Measurements from ENCODE around the gene ARPC4.

Gene ARPC4

GRCh38 chr3:9786209-9786739 lies 6.6 kb upstream of the ARPC4 start:
- Histone ChIP-seq H3K4me2 (ENCODE audit: low read length) (no peak overlapping the region), H4K20me1 (ENCODE audit: insufficient read depth, low read length) (no peaks in the 10 kb centered on the region), H3K27ac (ENCODE audit: low read length) (no peak overlapping the region), H3K36me3 (replicated peaks; ENCODE audit: low read depth, low read length) (peaks cover 61% of the 10 kb centered on the region), H3K4me3 (ENCODE audit: low read length) (no peak overlapping the region), H3K27me3 (ENCODE audit: low read depth, low read length) (no peaks in the 10 kb centered on the region), H3K79me2 (ENCODE audit: low read length) (peaks cover 7% of the 10 kb centered on the region; the same call in 1 of the 2 replicates), H3K9ac (ENCODE audit: low read length) (no peak overlapping the region), H3K4me1 (ENCODE audit: low read length) (peaks cover 9% of the 10 kb centered on the region), H3K9me3 (ENCODE audit: insufficient read depth, low read length) (no peaks in the 10 kb centered on the region), H2AFZ (ENCODE audit: low read depth, low read length) (no peak overlapping the region)
- TF ChIP-seq CTCF (IDR thresholded peaks at IDR 0.05; ENCODE audit: low read depth, low read length) (no peak), EZH2phosphoT487 (IDR thresholded peaks at IDR 0.05; ENCODE audit: low read depth) (no peak)

GRCh38 chr3:9786825-9787669 lies 5.8 kb upstream of the ARPC4 start:
- no peaks in the 10 kb centered on the region for H3K27me3 ChIP-seq (ENCODE audit: low read depth, low read length)
- TF ChIP-seq CTCF (IDR thresholded peaks at IDR 0.05; ENCODE audit: low read depth, low read length) = peak; percentile 49
- no peak for TF ChIP-seq EZH2phosphoT487 (IDR thresholded peaks at IDR 0.05; ENCODE audit: low read depth)
- H3K27ac ChIP-seq (ENCODE audit: low read length) = 0 out of 2 replicates have a peak overlapping the region, but pooled peaks have one; percentile 22
- no peak overlapping the region for H2AFZ ChIP-seq (ENCODE audit: low read depth, low read length)
- H3K9me3 ChIP-seq (ENCODE audit: insufficient read depth, low read length) = no peaks in the 10 kb centered on the region
- H3K4me2 ChIP-seq (ENCODE audit: low read length) = no peak overlapping the region
- H3K9ac ChIP-seq (ENCODE audit: low read length) = no peak overlapping the region
- peaks cover 15% of the 10 kb centered on the region for H3K4me1 ChIP-seq (ENCODE audit: low read length)
- peaks cover 58% of the 10 kb centered on the region for H3K36me3 ChIP-seq (replicated peaks; ENCODE audit: low read depth, low read length)
- peaks cover 14% of the 10 kb centered on the region for H3K79me2 ChIP-seq (ENCODE audit: low read length)
- H4K20me1 ChIP-seq (ENCODE audit: insufficient read depth, low read length) = no peaks in the 10 kb centered on the region
- H3K4me3 ChIP-seq (ENCODE audit: low read length) = no peak overlapping the region

DNA sequence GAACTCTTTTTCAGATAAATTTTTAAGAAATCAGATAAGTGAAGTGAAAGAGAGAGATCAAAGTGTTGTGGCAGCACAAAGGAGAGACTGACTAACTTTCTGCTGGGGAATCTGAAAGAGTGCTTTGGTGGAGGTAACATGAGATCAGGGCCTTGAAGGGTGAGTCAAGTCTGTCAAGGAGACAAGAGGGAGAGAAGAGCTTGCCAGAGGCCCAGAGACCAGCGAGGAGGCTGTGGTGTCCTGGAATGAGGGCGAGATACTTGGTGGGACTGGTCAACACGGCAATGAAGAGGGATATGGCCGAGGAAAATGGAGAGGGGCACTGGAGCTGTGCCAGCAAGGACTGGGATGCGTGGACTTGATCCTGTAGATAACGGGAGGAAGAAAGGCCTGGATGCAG lies 5.2 kb upstream of the ARPC4 start:
- Histone ChIP-seq H3K9me3 (ENCODE audit: insufficient read depth, low read length) (no peaks in the 10 kb centered on the region), H3K79me2 (ENCODE audit: low read length) (peaks cover 16% of the 10 kb centered on the region), H3K4me1 (ENCODE audit: low read length) (peaks cover 15% of the 10 kb centered on the region), H3K9ac (ENCODE audit: low read length) (no peak overlapping the region), H3K27ac (ENCODE audit: low read length) (peak overlapping the region; percentile 22; the same call in 1 of the 2 replicates), H3K36me3 (replicated peaks; ENCODE audit: low read depth, low read length) (peaks cover 52% of the 10 kb centered on the region), H4K20me1 (ENCODE audit: insufficient read depth, low read length) (no peaks in the 10 kb centered on the region), H3K4me3 (ENCODE audit: low read length) (no peak overlapping the region), H2AFZ (ENCODE audit: low read depth, low read length) (no peak overlapping the region), H3K27me3 (ENCODE audit: low read depth, low read length) (no peaks in the 10 kb centered on the region), H3K4me2 (ENCODE audit: low read length) (no peak overlapping the region)
- no peak for TF ChIP-seq EZH2phosphoT487 (IDR thresholded peaks at IDR 0.05; ENCODE audit: low read depth)
- no peak for TF ChIP-seq CTCF (IDR thresholded peaks at IDR 0.05; ENCODE audit: low read depth, low read length)

- Histone ChIP-seq H3K79me2 (ENCODE audit: low read length) (peaks cover 49% of the 10 kb centered on the region), H3K9me3 (ENCODE audit: insufficient read depth, low read length) (no peaks in the 10 kb centered on the region), H3K27me3 (ENCODE audit: low read depth, low read length) (no peaks in the 10 kb centered on the region), H3K4me1 (ENCODE audit: low read length) (peaks cover 38% of the 10 kb centered on the region), H2AFZ (ENCODE audit: low read depth, low read length) (no peak overlapping the region), H4K20me1 (ENCODE audit: insufficient read depth, low read length) (peaks cover 4% of the 10 kb centered on the region), H3K9ac (ENCODE audit: low read length) (peak overlapping the region; percentile 97; the same call in 1 of the 2 replicates), H3K27ac (ENCODE audit: low read length) (no peak overlapping the region), H3K4me2 (ENCODE audit: low read length) (peak overlapping the region; percentile 97), H3K36me3 (replicated peaks; ENCODE audit: low read depth, low read length) (peaks cover 47% of the 10 kb centered on the region), H3K4me3 (ENCODE audit: low read length) (peak overlapping the region; percentile 92)
- TF ChIP-seq EZH2phosphoT487 (IDR thresholded peaks at IDR 0.05; ENCODE audit: low read depth) (no peak), CTCF (IDR thresholded peaks at IDR 0.05; ENCODE audit: low read depth, low read length) (no peak)
Observed at GRCh38 chr3:9791127-9791526, 1.8 kb upstream of the ARPC4 start.

Data from OCI-LY3 (cell line).